Measurements from ENCODE around the gene LCN10.

- TF ChIP-seq REST (IDR thresholded peaks at IDR 0.05; ENCODE audit: insufficient read depth in 1 of 2, low read depth in 2 of 2, low read length in 1 of 2) (no peak), CTCF (IDR thresholded peaks at IDR 0.05) (no peak), POLR2AphosphoS5 (IDR thresholded peaks at IDR 0.05; ENCODE audit: low read depth, low read length) (no peak), TCF7L2 (IDR thresholded peaks at IDR 0.05; ENCODE audit: low read depth, low read length) (no peak), SIN3A (IDR thresholded peaks at IDR 0.05; ENCODE audit: borderline replicate concordance, insufficient read depth, low read depth, low read length) (no peak)
Measured at GRCh38 chr9:136688274-136689107, 54.2 kb downstream of the LCN10 start.
